GM12874 (cell line): ENCODE measurements around the gene ATP8A2.

Experiments used
- CTCF ChIP-seq: IDR thresholded peaks from 2 replicates; pipeline ENCODE4 v1.5.1; 2011; ENCODE audit warnings: low read depth, mild to moderate bottlenecking, control low read depth, low read length, moderate library complexity; ENCODE audit not compliant: insufficient read depth

Gene ATP8A2

DNA sequence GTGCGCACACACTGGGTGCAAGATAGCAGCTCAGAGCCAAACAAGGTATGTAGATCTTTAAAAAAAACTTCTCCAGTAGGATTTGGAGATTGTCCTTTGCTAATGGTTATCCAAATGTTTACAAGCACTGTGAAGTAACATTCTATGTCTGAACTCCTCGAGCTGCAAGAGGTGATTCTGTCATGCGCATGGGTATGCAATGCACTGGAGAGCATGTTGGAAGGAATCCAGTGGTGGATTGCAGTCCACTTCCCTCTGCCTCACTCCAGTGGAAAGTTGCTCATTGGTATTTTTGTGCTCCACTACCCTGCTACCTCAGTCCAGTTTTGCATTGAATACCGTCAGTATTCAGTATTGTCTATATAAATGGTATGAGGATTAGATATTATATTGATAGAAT lies 132.1 kb downstream of the ATP8A2 start:
- no peak for TF ChIP-seq CTCF

- TF ChIP-seq CTCF, result no peak
Observed at GRCh38 chr13:25507841-25508240, 136.1 kb downstream of the ATP8A2 start.

DNA sequence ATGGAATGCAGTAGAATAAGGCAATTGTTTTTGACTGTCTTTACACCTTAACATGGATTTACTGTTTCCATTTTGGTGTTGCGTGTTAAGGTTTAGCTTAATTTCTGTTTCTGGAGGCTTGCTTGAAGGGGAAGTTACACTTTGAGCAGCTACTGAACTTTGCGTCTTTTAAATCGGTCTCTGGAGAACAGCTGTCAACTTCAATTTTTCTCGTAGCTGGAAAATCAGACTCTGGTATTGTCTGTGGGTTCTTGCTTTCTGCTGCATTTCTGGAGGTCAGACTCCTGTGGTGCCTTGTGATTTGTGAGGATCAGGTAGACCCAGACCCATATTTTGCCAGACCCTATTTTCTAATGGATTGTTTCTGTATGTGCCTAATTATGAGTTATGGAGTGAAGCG lies 146.7 kb downstream of the ATP8A2 start:
- TF ChIP-seq CTCF, result no peak

DNA sequence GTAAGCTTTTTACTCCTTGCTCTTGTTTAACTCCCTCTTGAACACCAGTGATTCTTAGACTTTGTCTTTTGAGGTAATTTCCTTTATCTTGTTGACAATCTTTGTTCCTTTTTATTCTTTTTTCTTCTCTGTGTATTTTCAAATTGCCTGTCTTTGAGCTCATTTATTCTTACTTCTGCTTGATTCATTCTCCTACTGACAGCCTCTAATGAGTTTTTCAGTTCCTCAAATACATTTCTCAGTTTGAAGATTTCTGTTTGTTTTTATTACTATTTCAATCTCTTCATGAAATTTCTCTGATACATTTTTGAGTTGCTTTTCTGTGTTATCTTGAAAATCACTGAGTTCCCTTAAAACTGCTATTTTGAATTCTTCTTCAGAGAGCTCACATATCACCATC lies 154.1 kb downstream of the ATP8A2 start:
- TF ChIP-seq CTCF, result no peak

DNA sequence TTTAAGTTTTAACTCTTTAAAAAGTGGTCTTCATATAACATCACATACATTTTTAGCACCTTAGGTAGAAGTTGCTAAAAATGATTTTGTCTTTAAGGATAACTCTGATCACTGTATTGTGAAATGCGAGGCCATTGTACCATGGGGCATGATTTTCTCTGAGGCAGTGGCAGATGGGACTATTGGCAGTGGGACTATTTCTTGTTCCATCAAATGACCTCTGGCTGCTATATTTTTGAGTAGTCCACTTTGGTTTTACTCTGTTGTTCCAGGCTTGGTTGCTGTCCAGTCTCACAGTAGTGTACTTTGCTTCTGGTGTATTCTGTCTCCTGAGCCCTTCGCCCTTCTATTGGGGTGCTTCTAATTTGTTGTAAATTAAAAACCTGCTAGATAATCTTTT lies 156.5 kb downstream of the ATP8A2 start:
- no peak for TF ChIP-seq CTCF

DNA sequence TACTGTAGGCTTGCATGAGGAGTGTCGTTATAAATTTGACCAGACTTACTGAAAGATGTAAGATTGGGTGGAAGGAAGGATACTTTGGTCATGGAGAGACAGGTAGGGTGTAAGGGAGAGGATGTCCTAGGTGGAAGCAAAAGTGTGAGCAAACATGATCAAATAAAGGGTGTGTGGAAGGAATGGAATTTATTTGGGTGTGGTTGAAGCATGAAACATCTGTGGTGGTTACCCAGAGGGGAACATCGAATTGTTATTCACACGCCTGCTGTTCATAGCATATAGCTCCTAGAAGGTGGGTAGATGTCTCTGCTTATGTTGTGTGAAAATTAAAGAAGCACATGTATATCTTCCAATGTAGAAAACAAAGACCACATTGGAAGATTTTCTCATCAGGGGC lies 157.7 kb downstream of the ATP8A2 start:
- no peak for TF ChIP-seq CTCF

DNA sequence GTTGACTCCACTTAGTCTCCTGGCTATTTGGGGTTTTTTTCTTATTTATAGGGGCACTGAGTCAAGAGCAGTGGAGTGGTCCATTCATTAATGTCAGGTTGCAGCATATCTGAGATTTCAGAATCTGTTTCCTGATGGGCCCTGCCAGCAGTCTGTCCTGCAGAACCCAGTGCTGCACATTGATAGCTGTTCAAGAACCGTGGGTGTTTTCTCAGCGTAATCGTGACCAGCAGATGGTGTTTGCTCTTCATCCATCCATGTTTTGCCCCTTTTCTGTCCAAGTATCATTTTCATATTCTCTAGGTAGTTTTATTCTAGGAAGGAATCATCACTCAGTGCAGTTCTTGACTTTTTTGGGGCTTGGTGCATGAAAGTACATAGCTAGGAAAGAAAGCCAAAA lies 166.5 kb downstream of the ATP8A2 start:
- TF ChIP-seq CTCF, result no peak
